HepG2 (cell line): ENCODE measurements around the gene MED15. TPM values are rescaled to one million over a fixed set of nuclear protein-coding genes. Genes with fewer than 3 reads are reported as not detected.

Experiments used
- MBNL3 ChIP-seq: fragments of 250-450 bp; sonication (Bioruptor Pico); conservative IDR thresholded peaks from 2 replicates; pipeline ENCODE4 v1.8.0; 2022; ENCODE audit warnings: mild to moderate bottlenecking, inconsistent platforms
- MZF1 ChIP-seq: sonication (generic); formaldehyde crosslinking; IDR thresholded peaks from 2 replicates; pipeline ENCODE4 v1.8.1; 2023; ENCODE audit warnings: mild to moderate bottlenecking, missing genetic modification reagents, borderline replicate concordance
- PAX8 ChIP-seq: sonication (generic); formaldehyde crosslinking; IDR thresholded peaks from 2 replicates; pipeline ENCODE4 v1.8.0; 2022; ENCODE audit warnings: mild to moderate bottlenecking, missing genetic modification reagents, borderline replicate concordance
- POGK ChIP-seq: sonication (generic); formaldehyde crosslinking; conservative IDR thresholded peaks from 2 replicates; pipeline ENCODE4 v1.8.0; 2022; ENCODE audit warnings: mild to moderate bottlenecking, moderate library complexity, missing genetic modification reagents
- SMYD3 ChIP-seq: sonication (generic); formaldehyde crosslinking; IDR thresholded peaks from 2 replicates; pipeline ENCODE4 v1.8.1; 2023; ENCODE audit warnings: mild to moderate bottlenecking, missing genetic modification reagents
- USF2 ChIP-seq, 2 experiments: sonication (generic) in 1 of 2; formaldehyde crosslinking in 1 of 2; IDR thresholded peaks; 2 replicates each; pipeline versions ENCODE4 v1.5.1 to v1.6.1; 2011 to 2020; ENCODE audit warnings: borderline replicate concordance in 1 of 2, low read depth in 1 of 2, low read length in 1 of 2, mild to moderate bottlenecking in 1 of 2, missing genetic modification reagents in 1 of 2, moderate library complexity in 1 of 2
- ZBED4 ChIP-seq: sonication (generic); formaldehyde crosslinking; IDR thresholded peaks from 2 replicates; pipeline ENCODE4 v1.4.0; 2020; ENCODE audit warnings: missing genetic modification reagents, borderline replicate concordance
- ZBTB10 ChIP-seq: sonication (generic); formaldehyde crosslinking; IDR thresholded peaks from 2 replicates; pipeline ENCODE4 v1.4.0; 2020; ENCODE audit warnings: missing genetic modification reagents, borderline replicate concordance
- ZBTB14 ChIP-seq: sonication (generic); formaldehyde crosslinking; IDR thresholded peaks from 2 replicates; pipeline ENCODE4 v1.4.0; 2020; ENCODE audit warnings: missing genetic modification reagents
- ZNF136 ChIP-seq: sonication (generic); formaldehyde crosslinking; IDR thresholded peaks from 2 replicates; pipeline ENCODE4 v1.8.1; 2022; ENCODE audit warnings: low read depth, mild to moderate bottlenecking, moderate library complexity, missing genetic modification reagents
- ZNF362 ChIP-seq: sonication (generic); formaldehyde crosslinking; IDR thresholded peaks from 2 replicates; pipeline ENCODE4 v1.4.0; 2020; ENCODE audit warnings: missing genetic modification reagents, mild to moderate bottlenecking, borderline replicate concordance
- polyA plus RNA-seq, 8 experiments: library from polyadenylated mRNA; depleted of rRNA in 3 of 8; stranded (reverse) in 7 of 8; unstranded in 1 of 8; fragments of >200 nt; fragmentation: Illumina TruSeq in 4 of 8; extraction: Trizol in 4 of 8; gene quantifications; 2 replicates each; pipeline versions ENCODE4 v1.2.1 to v1.2.3, GENCODE V29; 2011 to 2016; ENCODE audit warnings: low read depth in 4 of 8, missing spikeins in 1 of 8, mixed read lengths in 1 of 8; ENCODE audit not compliant: insufficient read depth in 1 of 8
- total RNA-seq, 5 experiments: library from RNA; depleted of rRNA; stranded (reverse); fragments of >200 nt; fragmentation: Illumina TruSeq; extraction: Trizol; gene quantifications; 2 replicates each; pipeline ENCODE4 v1.2.3, GENCODE V29; 2016; ENCODE audit warnings: low read depth in 1 of 5

The MED15 gene
- total and polyA plus RNA-seq, 2 of the 13 experiments (the other 11 are each of a cell fraction or from before 2014, with no cell fraction given): 14.3 to 27.0 TPM

- TF ChIP-seq ZBED4 (CRISPR knock-in tag) (peak; percentile 100), ZBTB14 (CRISPR knock-in tag) (no peak), PAX8 (CRISPR knock-in tag) (peak; percentile 90; the same call in 1 of the 2 replicates), ZNF362 (CRISPR knock-in tag) (peak; percentile 56; the same call in 1 of the 2 replicates), POGK (CRISPR knock-in tag) (peak; percentile 90), MZF1 (CRISPR knock-in tag) (no peak), MBNL3 (no peak), SMYD3 (CRISPR knock-in tag) (no peak), ZNF136 (CRISPR knock-in tag) (no peak; the same call in 1 of the 2 replicates), ZBTB10 (CRISPR knock-in tag) (no peak), USF2 (IDR thresholded peaks at IDR 0.05; ENCODE audit: low read depth, low read length) (no peak), USF2 (CRISPR knock-in tag; IDR thresholded peaks at IDR 0.05; ENCODE audit: borderline replicate concordance) (no peak)
Measured at GRCh38 chr22:20507253-20508066, at the start of gene MED15 (continued).
